ENCODE results near the gene TNFRSF19. TPM values are rescaled to one million over a fixed set of nuclear protein-coding genes. Genes with fewer than 3 reads are reported as not detected.

The TNFRSF19 gene
- total RNA-seq, 1 experiment from 2014 or later: 0.54 TPM

DNA sequence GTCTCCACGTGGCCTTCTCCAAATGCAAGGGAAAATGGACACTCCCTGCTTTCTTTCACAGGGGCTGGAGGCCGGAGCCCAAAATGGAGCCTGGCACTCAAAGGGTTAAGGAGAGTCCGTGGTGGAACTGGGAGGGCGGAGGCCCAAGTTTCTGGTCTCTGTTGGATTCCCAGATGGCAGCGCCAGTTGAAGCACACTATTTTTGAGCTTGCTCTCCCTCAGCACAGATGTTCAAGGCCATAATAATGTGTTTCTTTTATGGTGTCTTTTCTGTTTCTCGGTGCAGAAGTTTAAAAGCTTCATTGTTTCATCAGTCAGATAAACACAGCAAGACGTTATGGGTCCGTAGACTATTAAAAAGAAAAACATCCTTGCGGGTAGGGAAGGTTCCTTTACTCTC is 67.6 kb downstream of the TNFRSF19 start:
- no peak for DNase-seq (ENCODE audit: low read depth, low spot score)
- Histone ChIP-seq H3K27ac (ENCODE audit: low read length) (no peak overlapping the region), H3K9me3 (ENCODE audit: control insufficient read depth, insufficient read depth, low read depth, low read length) (no peaks in the 10 kb centered on the region), H3K27me3 (ENCODE audit: control insufficient read depth, insufficient read depth, low read length) (no peaks in the 10 kb centered on the region), H3K4me1 (ENCODE audit: control insufficient read depth, insufficient read depth, low read length) (no peaks in the 10 kb centered on the region), H3K36me3 (ENCODE audit: control insufficient read depth, insufficient read depth, low read length) (no peaks in the 10 kb centered on the region), H3K4me3 (ENCODE audit: low read depth in 2 of 2, low read length in 2 of 2) (no peak overlapping the region)
- in situ Hi-C loops (cut with HindIII; ENCODE audit: low pct_unique_long_range_greater_than_20kb, low sequenced_read_pairs): no loop called here
- POLR2A ChIA-PET: no interaction called here
- intact Hi-C loops (cut with micrococcal nuclease; ENCODE audit: unreplicated experiment): no loop called here
- TF ChIP-seq TCF7L2 (IDR thresholded peaks at IDR 0.05; ENCODE audit: low read depth, low read length) (no peak), POLR2AphosphoS5 (IDR thresholded peaks at IDR 0.05; ENCODE audit: low read depth, low read length) (no peak), SIN3A (IDR thresholded peaks at IDR 0.05; ENCODE audit: borderline replicate concordance, insufficient read depth, low read depth, low read length) (no peak)
- TF ChIP-seq, protein P1, sequence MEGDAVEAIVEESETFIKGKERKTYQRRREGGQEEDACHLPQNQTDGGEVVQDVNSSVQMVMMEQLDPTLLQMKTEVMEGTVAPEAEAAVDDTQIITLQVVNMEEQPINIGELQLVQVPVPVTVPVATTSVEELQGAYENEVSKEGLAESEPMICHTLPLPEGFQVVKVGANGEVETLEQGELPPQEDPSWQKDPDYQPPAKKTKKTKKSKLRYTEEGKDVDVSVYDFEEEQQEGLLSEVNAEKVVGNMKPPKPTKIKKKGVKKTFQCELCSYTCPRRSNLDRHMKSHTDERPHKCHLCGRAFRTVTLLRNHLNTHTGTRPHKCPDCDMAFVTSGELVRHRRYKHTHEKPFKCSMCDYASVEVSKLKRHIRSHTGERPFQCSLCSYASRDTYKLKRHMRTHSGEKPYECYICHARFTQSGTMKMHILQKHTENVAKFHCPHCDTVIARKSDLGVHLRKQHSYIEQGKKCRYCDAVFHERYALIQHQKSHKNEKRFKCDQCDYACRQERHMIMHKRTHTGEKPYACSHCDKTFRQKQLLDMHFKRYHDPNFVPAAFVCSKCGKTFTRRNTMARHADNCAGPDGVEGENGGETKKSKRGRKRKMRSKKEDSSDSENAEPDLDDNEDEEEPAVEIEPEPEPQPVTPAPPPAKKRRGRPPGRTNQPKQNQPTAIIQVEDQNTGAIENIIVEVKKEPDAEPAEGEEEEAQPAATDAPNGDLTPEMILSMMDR (IDR thresholded peaks at IDR 0.05): no peak
- TF ChIP-seq, protein P2, sequence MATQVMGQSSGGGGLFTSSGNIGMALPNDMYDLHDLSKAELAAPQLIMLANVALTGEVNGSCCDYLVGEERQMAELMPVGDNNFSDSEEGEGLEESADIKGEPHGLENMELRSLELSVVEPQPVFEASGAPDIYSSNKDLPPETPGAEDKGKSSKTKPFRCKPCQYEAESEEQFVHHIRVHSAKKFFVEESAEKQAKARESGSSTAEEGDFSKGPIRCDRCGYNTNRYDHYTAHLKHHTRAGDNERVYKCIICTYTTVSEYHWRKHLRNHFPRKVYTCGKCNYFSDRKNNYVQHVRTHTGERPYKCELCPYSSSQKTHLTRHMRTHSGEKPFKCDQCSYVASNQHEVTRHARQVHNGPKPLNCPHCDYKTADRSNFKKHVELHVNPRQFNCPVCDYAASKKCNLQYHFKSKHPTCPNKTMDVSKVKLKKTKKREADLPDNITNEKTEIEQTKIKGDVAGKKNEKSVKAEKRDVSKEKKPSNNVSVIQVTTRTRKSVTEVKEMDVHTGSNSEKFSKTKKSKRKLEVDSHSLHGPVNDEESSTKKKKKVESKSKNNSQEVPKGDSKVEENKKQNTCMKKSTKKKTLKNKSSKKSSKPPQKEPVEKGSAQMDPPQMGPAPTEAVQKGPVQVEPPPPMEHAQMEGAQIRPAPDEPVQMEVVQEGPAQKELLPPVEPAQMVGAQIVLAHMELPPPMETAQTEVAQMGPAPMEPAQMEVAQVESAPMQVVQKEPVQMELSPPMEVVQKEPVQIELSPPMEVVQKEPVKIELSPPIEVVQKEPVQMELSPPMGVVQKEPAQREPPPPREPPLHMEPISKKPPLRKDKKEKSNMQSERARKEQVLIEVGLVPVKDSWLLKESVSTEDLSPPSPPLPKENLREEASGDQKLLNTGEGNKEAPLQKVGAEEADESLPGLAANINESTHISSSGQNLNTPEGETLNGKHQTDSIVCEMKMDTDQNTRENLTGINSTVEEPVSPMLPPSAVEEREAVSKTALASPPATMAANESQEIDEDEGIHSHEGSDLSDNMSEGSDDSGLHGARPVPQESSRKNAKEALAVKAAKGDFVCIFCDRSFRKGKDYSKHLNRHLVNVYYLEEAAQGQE (IDR thresholded peaks at IDR 0.05; ENCODE audit: insufficient read depth in 1 of 2, low read depth in 2 of 2, low read length in 1 of 2): no peak
- BruUV-seq (replicated peaks): no TSS peak
- CTCF ChIA-PET: no interaction called here
- ATAC-seq: no peak

DNA sequence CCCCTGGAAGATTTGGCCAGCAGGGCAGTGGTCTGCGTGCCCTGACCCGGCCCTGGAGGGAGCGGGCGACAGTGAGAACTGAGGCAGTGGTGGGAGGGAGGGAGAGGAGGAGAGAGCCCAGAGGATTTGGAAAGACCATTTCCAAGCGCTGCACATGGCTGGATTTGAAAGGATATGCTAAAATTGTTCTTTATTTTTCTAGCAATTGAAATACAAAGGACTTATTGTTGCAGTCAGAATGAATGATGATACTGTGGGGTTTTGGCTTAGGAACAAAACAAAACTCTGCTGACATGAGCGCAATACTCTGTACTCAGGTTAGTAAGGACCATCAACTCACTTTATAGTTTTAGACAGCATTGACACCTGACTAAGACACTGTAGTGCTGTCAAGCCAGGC is 69.5 kb downstream of the TNFRSF19 start:
- POLR2A ChIA-PET: no interaction called here
- in situ Hi-C loops (cut with HindIII; ENCODE audit: low pct_unique_long_range_greater_than_20kb, low sequenced_read_pairs) (no loop called here), intact Hi-C loops (cut with micrococcal nuclease; ENCODE audit: unreplicated experiment) (no loop called here)
- Histone ChIP-seq H3K4me3 (ENCODE audit: low read depth in 2 of 2, low read length in 2 of 2) (no peak overlapping the region), H3K36me3 (ENCODE audit: control insufficient read depth, insufficient read depth, low read length) (no peaks in the 10 kb centered on the region), H3K4me1 (ENCODE audit: control insufficient read depth, insufficient read depth, low read length) (no peaks in the 10 kb centered on the region), H3K9me3 (ENCODE audit: control insufficient read depth, insufficient read depth, low read depth, low read length) (no peaks in the 10 kb centered on the region), H3K27me3 (ENCODE audit: control insufficient read depth, insufficient read depth, low read length) (no peaks in the 10 kb centered on the region), H3K27ac (ENCODE audit: low read length) (no peak overlapping the region)
- BruUV-seq (replicated peaks): no TSS peak
- DNase-seq (ENCODE audit: low read depth, low spot score) (no peak), ATAC-seq (no peak)
- TF ChIP-seq SIN3A (IDR thresholded peaks at IDR 0.05; ENCODE audit: borderline replicate concordance, insufficient read depth, low read depth, low read length) (no peak), TCF7L2 (IDR thresholded peaks at IDR 0.05; ENCODE audit: low read depth, low read length) (no peak)
- TF ChIP-seq, protein P1 (IDR thresholded peaks at IDR 0.05): no peak
- CTCF ChIA-PET: no interaction called here

All from Panc1 (cell line).